GM12891 (cell line): ENCODE results near the gene SIK3.

Source experiments
- PAX5 ChIP-seq: IDR thresholded peaks from 2 replicates; pipeline ENCODE4 v1.6.1; 2011; ENCODE audit warnings: low read length, moderate library complexity, mild to moderate bottlenecking; ENCODE audit not compliant: insufficient read depth, severe bottlenecking
- POLR2A ChIP-seq: IDR thresholded peaks from 2 replicates; pipeline ENCODE4 v1.6.1; 2011; ENCODE audit warnings: low read depth, low read length, control low read depth
- POLR2AphosphoS5 ChIP-seq: IDR thresholded peaks from 2 replicates; pipeline ENCODE4 v1.6.1; 2011; ENCODE audit warnings: low read depth, low read length, control low read depth
- POU2F2 ChIP-seq: IDR thresholded peaks from 2 replicates; pipeline ENCODE4 v1.6.1; 2011; ENCODE audit warnings: low read depth, mild to moderate bottlenecking, control low read depth, low read length, moderate library complexity
- SPI1 ChIP-seq: IDR thresholded peaks from 2 replicates; pipeline ENCODE4 v1.6.1; 2011; ENCODE audit warnings: low read depth, low read length, control low read depth
- TAF1 ChIP-seq: IDR thresholded peaks from 2 replicates; pipeline ENCODE4 v1.6.1; 2011; ENCODE audit warnings: low read depth, low read length, control low read depth

- no peak for TF ChIP-seq POLR2A
- no peak for TF ChIP-seq POU2F2
- TF ChIP-seq POLR2AphosphoS5: no peak
- no peak for TF ChIP-seq TAF1
- no peak for TF ChIP-seq SPI1
- TF ChIP-seq PAX5: no peak
These were observed 202.0 kb downstream of the SIK3 start for GRCh38 chr11:116896211-116896610.
